GM13977 (cell line): Measurements from ENCODE around the gene KCNH1.

Experiments
- DNase-seq: peaks from one replicate; pipeline ENCODE4 v3.0.0; 2012; ENCODE audit warnings: low spot score
- CTCF ChIP-seq: IDR thresholded peaks from 2 replicates; pipeline ENCODE4 v1.5.1; 2012; ENCODE audit warnings: mild to moderate bottlenecking, control low read depth; ENCODE audit not compliant: insufficient read depth; ENCODE audit errors: extremely low read depth, missing control alignments
- in situ Hi-C: fragments of 300-500 bp; cut with MboI; formaldehyde crosslinking; loops from one replicate; pipeline ENCODE4 v1.12.0; 2022; ENCODE audit warnings: low sequenced_read_pairs, low pct_unique_long_range_greater_than_20kb, mixed read lengths, inconsistent platforms; ENCODE audit not compliant: unreplicated experiment

Gene KCNH1

GRCh38 chr1:210758261-210758660, 375.7 kb downstream of the KCNH1 start:
- in situ Hi-C loops = no loop called here
- no peak for TF ChIP-seq CTCF
- DNase-seq = no peak

GRCh38 chr1:210757677-210758076, 376.3 kb downstream of the KCNH1 start:
- TF ChIP-seq CTCF = no peak

GRCh38 chr1:210755991-210756659, 377.8 kb downstream of the KCNH1 start:
- TF ChIP-seq CTCF = no peak
- in situ Hi-C loops = no loop called here
- no peak for DNase-seq

More at GRCh38 chr1:210757677-210758076, 376.3 kb downstream of the KCNH1 start:
- in situ Hi-C loops = no loop called here
- DNase-seq = no peak

GRCh38 chr1:210754878-210755665, 378.9 kb downstream of the KCNH1 start:
- TF ChIP-seq CTCF = no peak
- DNase-seq = no peak
- in situ Hi-C loops = no loop called here

DNA sequence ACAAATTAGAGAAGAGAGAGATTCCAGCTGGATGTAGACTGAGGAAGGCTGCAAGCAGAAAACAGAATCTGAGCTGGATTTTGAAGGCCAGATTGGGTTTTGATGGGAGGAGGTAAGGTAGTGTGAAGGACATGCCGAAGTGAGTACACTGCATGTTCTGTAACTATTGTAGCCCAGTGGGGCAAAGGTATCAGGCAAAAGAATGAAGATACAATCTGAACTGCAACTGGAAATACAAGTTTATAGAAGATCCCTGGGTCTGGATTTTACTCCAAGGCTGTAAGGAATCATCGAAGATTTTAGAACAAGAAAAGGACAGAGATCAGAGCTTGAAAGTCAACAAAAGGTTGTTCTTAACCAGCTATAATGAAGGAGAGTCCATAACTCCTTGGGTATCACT, 382.0 kb downstream of the KCNH1 start:
- in situ Hi-C loops = no loop called here
- no peak for TF ChIP-seq CTCF
- DNase-seq = no peak

DNA sequence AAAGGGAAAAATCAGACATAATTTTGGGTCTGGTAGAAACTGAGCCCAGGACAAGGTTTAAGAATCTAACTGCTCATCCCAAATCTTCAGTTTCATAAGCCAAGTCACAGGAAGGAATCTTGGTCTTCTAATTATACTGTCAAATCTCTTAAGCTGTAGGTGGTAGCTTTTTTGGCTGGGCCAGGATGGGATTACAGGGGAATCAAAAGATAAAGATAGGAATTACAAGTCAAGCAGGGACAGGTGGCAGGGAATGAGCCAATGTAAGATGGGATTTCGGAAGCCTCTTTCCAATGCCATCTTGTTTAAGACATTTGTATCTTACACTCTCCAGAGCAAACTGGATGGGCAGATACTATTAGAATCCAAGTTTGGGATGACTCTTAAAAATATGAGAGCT, 383.5 kb downstream of the KCNH1 start:
- DNase-seq = no peak
- in situ Hi-C loops = no loop called here
- no peak for TF ChIP-seq CTCF
